ENCODE data around the gene LZTR1. TPM values are rescaled to one million over a fixed set of nuclear protein-coding genes. Genes with fewer than 3 reads are reported as not detected.

The LZTR1 gene
- total RNA-seq, 1 donor from 2014 or later: 72.8 TPM

DNA sequence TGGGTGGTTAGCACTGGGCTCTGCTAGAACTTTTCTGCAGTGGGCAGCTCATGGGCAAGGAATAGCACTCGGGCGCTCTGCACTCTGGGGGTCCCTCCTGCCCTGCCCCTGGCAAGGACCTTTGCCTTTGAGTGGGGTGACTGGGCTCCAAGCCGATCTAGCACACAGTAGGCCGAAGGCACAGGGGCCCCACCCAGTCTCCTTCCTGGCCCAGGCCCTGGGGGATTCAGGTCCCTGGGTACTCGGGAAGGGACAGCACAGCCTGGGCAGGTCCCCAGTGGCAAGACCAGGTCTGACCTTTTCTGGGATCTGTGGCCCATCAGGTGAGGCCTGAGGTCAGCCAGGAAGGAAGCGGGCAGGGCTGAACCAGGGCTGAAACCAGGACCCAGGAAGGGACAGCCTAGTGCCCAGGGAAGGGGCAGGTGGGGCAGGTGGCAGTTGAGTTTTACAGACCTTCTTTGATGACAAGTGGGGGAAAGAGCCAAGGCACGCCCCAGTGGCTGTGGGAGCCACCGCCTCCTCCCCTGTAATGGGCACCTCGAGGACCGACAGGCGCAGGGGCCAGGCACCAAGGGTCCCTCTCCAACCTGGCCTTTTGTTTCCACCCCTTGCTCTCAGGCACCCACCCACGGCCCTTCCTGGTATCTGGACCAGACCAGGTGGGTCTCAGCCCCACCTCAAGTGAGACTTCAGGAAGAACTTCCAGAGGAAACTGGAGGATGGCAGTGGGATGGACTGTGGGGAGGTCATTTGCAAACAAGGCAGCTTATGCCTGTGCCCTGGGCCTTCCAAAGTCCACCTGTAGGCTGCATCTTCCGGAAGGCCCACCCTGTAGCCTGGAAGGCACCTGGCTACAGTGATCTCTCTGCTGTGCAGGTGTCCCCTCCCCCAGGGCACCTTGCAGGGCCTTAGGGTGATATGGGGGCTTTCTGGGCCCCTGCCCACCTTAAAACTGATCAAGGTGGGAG lies 15.9 kb upstream of the LZTR1 start:
- intact Hi-C loops (cut with DNase I): loop anchor here (10.0 kb wide), 1 partner anchor 109 kb away; no protein-coding TSS in a partner anchor
- H3K27ac ChIP-seq: no peak overlapping the region
- H3K9me3 ChIP-seq: no peaks in the 10 kb centered on the region
- TF ChIP-seq, protein P1, sequence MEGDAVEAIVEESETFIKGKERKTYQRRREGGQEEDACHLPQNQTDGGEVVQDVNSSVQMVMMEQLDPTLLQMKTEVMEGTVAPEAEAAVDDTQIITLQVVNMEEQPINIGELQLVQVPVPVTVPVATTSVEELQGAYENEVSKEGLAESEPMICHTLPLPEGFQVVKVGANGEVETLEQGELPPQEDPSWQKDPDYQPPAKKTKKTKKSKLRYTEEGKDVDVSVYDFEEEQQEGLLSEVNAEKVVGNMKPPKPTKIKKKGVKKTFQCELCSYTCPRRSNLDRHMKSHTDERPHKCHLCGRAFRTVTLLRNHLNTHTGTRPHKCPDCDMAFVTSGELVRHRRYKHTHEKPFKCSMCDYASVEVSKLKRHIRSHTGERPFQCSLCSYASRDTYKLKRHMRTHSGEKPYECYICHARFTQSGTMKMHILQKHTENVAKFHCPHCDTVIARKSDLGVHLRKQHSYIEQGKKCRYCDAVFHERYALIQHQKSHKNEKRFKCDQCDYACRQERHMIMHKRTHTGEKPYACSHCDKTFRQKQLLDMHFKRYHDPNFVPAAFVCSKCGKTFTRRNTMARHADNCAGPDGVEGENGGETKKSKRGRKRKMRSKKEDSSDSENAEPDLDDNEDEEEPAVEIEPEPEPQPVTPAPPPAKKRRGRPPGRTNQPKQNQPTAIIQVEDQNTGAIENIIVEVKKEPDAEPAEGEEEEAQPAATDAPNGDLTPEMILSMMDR (IDR thresholded peaks at IDR 0.05): no peak
- peaks cover 12% of the 10 kb centered on the region for H3K27me3 ChIP-seq
- DNase-seq (ENCODE audit: low spot score in 2 of 2): no peak
- H3K4me1 ChIP-seq: peaks cover 0 to 3% of the 10 kb centered on the region in 2 donors
- no peak overlapping the region for H3K4me3 ChIP-seq
- H3K36me3 ChIP-seq: no peaks in the 10 kb centered on the region

- no peaks in the 10 kb centered on the region for H3K9me3 ChIP-seq
- TF ChIP-seq, protein P1 (IDR thresholded peaks at IDR 0.05): no peak
- intact Hi-C loops (cut with DNase I): loop anchor here (10.0 kb wide), 1 partner anchor 108 kb away; no protein-coding TSS in a partner anchor
- H3K4me3 ChIP-seq: no peak within 1 kb of the TSS
- DNase-seq (ENCODE audit: low spot score in 2 of 2): no peak
- peaks cover 12% of the 10 kb centered on the region for H3K27me3 ChIP-seq
- no peaks in the 10 kb centered on the region for H3K36me3 ChIP-seq
- peaks cover 0 to 3% of the 10 kb centered on the region in 2 donors for H3K4me1 ChIP-seq
- H3K27ac ChIP-seq: no peak within 1 kb of the TSS
These were observed 15.0 kb upstream of the LZTR1 start, which contains the start of gene AIFM3 for GRCh38 chr22:20966883-20967696. Gene AIFM3 (plus strand): TSS chr22:20967255. CDS start chr22:20967945, 690 bp downstream.

- H3K9me3 ChIP-seq: no peaks in the 10 kb centered on the region
- no peak for DNase-seq (ENCODE audit: low spot score in 2 of 2)
- H3K4me1 ChIP-seq: peaks cover 0 to 3% of the 10 kb centered on the region in 2 donors
- TF ChIP-seq, protein P1 (IDR thresholded peaks at IDR 0.05): no peak
- no peak overlapping the region for H3K27ac ChIP-seq
- intact Hi-C loops (cut with DNase I): loop anchor here (10.0 kb wide), 1 partner anchor 107 kb away; no protein-coding TSS in a partner anchor
- H3K36me3 ChIP-seq: no peaks in the 10 kb centered on the region
- H3K27me3 ChIP-seq: peaks cover 12% of the 10 kb centered on the region
- H3K4me3 ChIP-seq: no peak overlapping the region
These were observed 14.3 kb upstream of the LZTR1 start for GRCh38 chr22:20967697-20968211.

GRCh38 chr22:20968281-20968977 lies 13.7 kb upstream of the LZTR1 start:
- no peak for DNase-seq (ENCODE audit: low spot score in 2 of 2)
- Histone ChIP-seq H3K27ac (no peak overlapping the region), H3K4me3 (no peak overlapping the region), H3K36me3 (no peaks in the 10 kb centered on the region), H3K9me3 (no peaks in the 10 kb centered on the region), H3K4me1 (peaks cover 0 to 3% of the 10 kb centered on the region in 2 donors), H3K27me3 (peaks cover 12% of the 10 kb centered on the region)
- TF ChIP-seq, protein P1 (IDR thresholded peaks at IDR 0.05): no peak
- intact Hi-C loops (cut with DNase I): loop anchor here (10.0 kb wide), 1 partner anchor 106 kb away; no protein-coding TSS in a partner anchor

Data from ascending aorta (tissue), 2 donors.